HCT116 (cell line): ENCODE data around the gene PLD3. TPM values are rescaled to one million over a fixed set of nuclear protein-coding genes. Genes with fewer than 3 reads are reported as not detected.

Experiments
- ATAC-seq: fragments of 200-7000 bp; cut with Tn5 transposase; 2 replicates; pipeline ENCODE4 v1.9.1; 2020; ENCODE audit warnings: mild to moderate bottlenecking, moderate library complexity
- BruUV-seq: library from RNA; stranded (reverse); fragments of 400-500 nt; replicated peaks from 2 replicates; lab custom pipeline; 2021; lab: Mats Ljungman, UMichigan
- CTCF ChIA-PET: fragments of 300-600 bp; sonication (Branson Sonifier 250); formaldehyde crosslinking; loops from one replicate; lab custom pipeline; 2021; ENCODE audit warnings: antibody characterized with exemption; lab: Charles Lee
- POLR2A ChIA-PET: fragments of 300-600, 350-600 bp; sonication (Branson Sonifier 250); formaldehyde crosslinking; loops from one replicate; lab custom pipeline; 2021; ENCODE audit warnings: antibody characterized with exemption; lab: Charles Lee
- RAD21 ChIA-PET, 2 experiments: fragments of 300-600 bp; sonication (Branson Sonifier 250); formaldehyde crosslinking; loops; one replicate each; lab custom pipeline; 2023; ENCODE audit warnings: low total read pairs in 2 of 2; ENCODE audit not compliant: uncharacterized antibody in 2 of 2, unreplicated experiment in 2 of 2, low non-redundant PET in 1 of 2; lab: Charles Lee
- DNase-seq: peaks from one replicate; pipeline ENCODE4 v3.0.0-alpha.2; 2010; ENCODE audit warnings: low read depth, low spot score
- H2AFZ ChIP-seq: fragments of 200-600 bp; shearing (Covaris generic), sonication (generic); 2 replicates; pipeline ENCODE4 v1.6.1; 2017; ENCODE audit warnings: low read depth, mixed run types, mixed read lengths, antibody characterized with exemption, low read length; ENCODE audit not compliant: poor library complexity, severe bottlenecking
- H3K27ac ChIP-seq: 2 replicates; pipeline ENCODE4 v1.5.1; 2012; ENCODE audit warnings: low read depth, low read length
- H3K27me3 ChIP-seq: fragments of 200-600 bp; sonication (generic); 2 replicates; pipeline ENCODE4 v1.6.1; 2016; ENCODE audit warnings: mixed run types, low read length, mixed read lengths; ENCODE audit not compliant: insufficient read depth
- H3K36me3 ChIP-seq, 2 experiments: fragments of 200-500 bp in 1 of 2; fragments of 200-600 bp in 1 of 2; sonication (Bioruptor generic) in 1 of 2; sonication (generic) in 1 of 2; 2 replicates each; pipeline versions ENCODE4 v1.5.1 to v1.6.1; 2014 to 2016; ENCODE audit warnings: low read length in 2 of 2, inconsistent platforms in 1 of 2, mixed read lengths in 1 of 2, mixed run types in 1 of 2; ENCODE audit not compliant: insufficient read depth in 2 of 2, control insufficient read depth in 1 of 2
- H3K4me1 ChIP-seq, 2 experiments: fragments of 200-600 bp in 1 of 2; sonication (generic) in 1 of 2; 2 replicates each; pipeline versions ENCODE4 v1.5.1 to v1.6.1; 2012 to 2017; ENCODE audit warnings: low read length in 2 of 2, inconsistent platforms in 1 of 2, mild to moderate bottlenecking in 1 of 2, mixed read lengths in 1 of 2, mixed run types in 1 of 2, moderate library complexity in 1 of 2; ENCODE audit not compliant: insufficient read depth in 2 of 2, control insufficient read depth in 1 of 2
- H3K4me2 ChIP-seq: fragments of 200-600 bp; sonication (generic); 2 replicates; pipeline ENCODE4 v1.6.1; 2017; ENCODE audit warnings: mixed run types, low read length, mixed read lengths
- H3K4me3 ChIP-seq, 2 experiments: fragments of 200-600 bp in 1 of 2; sonication (generic) in 1 of 2; replicated peaks in 1 of 2; 2 replicates each; pipeline ENCODE4 v1.5.1; 2011 to 2016; ENCODE audit warnings: low read length in 2 of 2, control low read depth in 1 of 2, low read depth in 1 of 2, mild to moderate bottlenecking in 1 of 2, mixed read lengths in 1 of 2, mixed run types in 1 of 2
- H3K79me2 ChIP-seq: fragments of 200-600 bp; sonication (generic); 2 replicates; pipeline ENCODE4 v1.6.1; 2017; ENCODE audit warnings: mild to moderate bottlenecking, mixed run types, low read length, moderate library complexity, mixed read lengths; ENCODE audit not compliant: insufficient read depth
- H3K9ac ChIP-seq: fragments of 200-600 bp; sonication (generic); 2 replicates; pipeline ENCODE4 v1.6.1; 2016; ENCODE audit warnings: low read length, mixed read lengths
- H3K9me2 ChIP-seq: fragments of 200-600 bp; sonication (generic), shearing (Covaris generic); 2 replicates; pipeline ENCODE4 v1.6.1; 2017; ENCODE audit warnings: mixed run types, mild to moderate bottlenecking, moderate library complexity; ENCODE audit not compliant: insufficient read depth
- H3K9me3 ChIP-seq, 2 experiments: fragments of 200-500 bp in 1 of 2; fragments of 200-600 bp in 1 of 2; sonication (Bioruptor generic) in 1 of 2; sonication (generic) in 1 of 2; 2 replicates each; pipeline ENCODE4 v1.6.1; 2014 to 2017; ENCODE audit warnings: low read length in 2 of 2, mixed read lengths in 2 of 2, inconsistent platforms in 1 of 2, low read depth in 1 of 2, mild to moderate bottlenecking in 1 of 2, mixed run types in 1 of 2, moderate library complexity in 1 of 2; ENCODE audit not compliant: control insufficient read depth in 1 of 2, insufficient read depth in 1 of 2
- H4K20me1 ChIP-seq: fragments of 200-600 bp; sonication (generic), shearing (Covaris generic); 2 replicates; pipeline ENCODE4 v1.6.1; 2017; ENCODE audit warnings: mixed run types, mild to moderate bottlenecking, moderate library complexity; ENCODE audit not compliant: insufficient read depth
- ATF3 ChIP-seq: IDR thresholded peaks from 2 replicates; pipeline ENCODE4 v1.6.1; 2012
- CBX3 ChIP-seq: IDR thresholded peaks from 2 replicates; pipeline ENCODE4 v1.6.1; 2012; ENCODE audit warnings: low read depth
- CTCF ChIP-seq, 3 experiments: fragments of 200-600 bp in 1 of 3; sonication (generic) in 1 of 3; IDR thresholded peaks in 2 of 3; conservative IDR thresholded peaks in 1 of 3; 2 replicates each; pipeline ENCODE4 v1.5.1; 2012 to 2017; ENCODE audit warnings: low read depth in 2 of 3, low read length in 2 of 3, antibody characterized with exemption in 1 of 3, borderline replicate concordance in 1 of 3, control low read depth in 1 of 3, mild to moderate bottlenecking in 1 of 3, mixed read lengths in 1 of 3, mixed run types in 1 of 3, moderate library complexity in 1 of 3; ENCODE audit not compliant: insufficient read depth in 1 of 3
- EZH2 ChIP-seq: fragments of 200-600 bp; sonication (generic); IDR thresholded peaks from 2 replicates; pipeline ENCODE4 v1.6.1; 2017; ENCODE audit warnings: antibody characterized with exemption, mixed run types
- FOSL1 ChIP-seq: IDR thresholded peaks from 2 replicates; pipeline ENCODE4 v1.6.1; 2012; ENCODE audit warnings: low read depth
- MAX ChIP-seq: IDR thresholded peaks from 2 replicates; pipeline ENCODE4 v1.6.1; 2012
- POLR2AphosphoS5 ChIP-seq: IDR thresholded peaks from 2 replicates; pipeline ENCODE4 v1.6.1; 2011; ENCODE audit warnings: mild to moderate bottlenecking, low read depth, low read length, moderate library complexity
- REST ChIP-seq: IDR thresholded peaks from 2 replicates; pipeline ENCODE4 v1.6.1; 2012; ENCODE audit warnings: low read depth
- SP1 ChIP-seq: IDR thresholded peaks from 2 replicates; pipeline ENCODE4 v1.6.1; 2012; ENCODE audit warnings: low read depth
- TCF7L2 ChIP-seq: IDR thresholded peaks from 2 replicates; pipeline ENCODE4 v1.7.0; 2011; ENCODE audit warnings: borderline replicate concordance, inconsistent platforms; ENCODE audit not compliant: insufficient read depth, insufficient read length; ENCODE audit errors: extremely low read depth
- YY1 ChIP-seq: IDR thresholded peaks from 2 replicates; pipeline ENCODE4 v1.6.1; 2011; ENCODE audit warnings: low read length, low read depth, moderate library complexity, mild to moderate bottlenecking; ENCODE audit not compliant: insufficient replicate concordance; ENCODE audit errors: extremely low read depth
- ZNF274 ChIP-seq: fragments of 200-500 bp; sonication (Bioruptor generic); IDR thresholded peaks from 2 replicates; pipeline ENCODE4 v1.6.1; 2014; ENCODE audit warnings: mild to moderate bottlenecking, low read depth, low read length, inconsistent platforms
- intact Hi-C: fragments of 100-400 bp; cut with micrococcal nuclease; formaldehyde crosslinking; loops from 2 replicates; pipeline ENCODE4 v1.10.0; 2022
- total RNA-seq: library from RNA; stranded (reverse); gene quantifications from one replicate; pipeline ENCODE4 v1.2.1, GENCODE V29; 2021; ENCODE audit not compliant: unreplicated experiment

The PLD3 gene
- total RNA-seq, 1 experiment from 2014 or later = 123 TPM

GRCh38 chr19:40410030-40410389 lies 61.5 kb downstream of the PLD3 start (continued):
- no peak for TF ChIP-seq CBX3
- no peak for TF ChIP-seq ZNF274
- no peak for TF ChIP-seq POLR2AphosphoS5
- no peak for TF ChIP-seq CTCF (IDR thresholded peaks at IDR 0.05 in 2 of 3, conservative IDR thresholded peaks at IDR 0.05 in 1 of 3; ENCODE audit: borderline replicate concordance in 1 of 3, insufficient read depth in 1 of 3, low read depth in 2 of 3, low read length in 2 of 3)
- TF ChIP-seq YY1 = no peak
- TF ChIP-seq TCF7L2 = no peak
- TF ChIP-seq FOSL1 = no peak
- TF ChIP-seq ATF3 = no peak
- no peak for TF ChIP-seq EZH2

- H3K4me1 ChIP-seq = peaks cover 26 to 54% of the 10 kb centered on the region in 2 experiments
- H2AFZ ChIP-seq = peak overlapping the region; percentile 95
- H3K4me3 ChIP-seq = peak overlapping the region; percentile 9 to 45; a peak in 2 of 4 replicates
- ChIA-PET POLR2A (interaction anchor here (4.8 kb wide), 1 partner anchor 9 kb away, joined by 14 read pairs; no protein-coding TSS in a partner anchor), RAD21 (interaction anchor here in 1 of 2 experiments (1.1 kb wide), 1 partner anchor 9 kb away, joined by 3 read pairs; no protein-coding TSS in a partner anchor), CTCF (interaction anchor here (0.8 to 1.2 kb wide), 2 partner anchors 15 to 54 kb away, joined by 3 read pairs; partner anchors contain the start of genes BLVRB and SERTAD1)
- peak overlapping the region; percentile 43; the same call in 1 of the 2 replicates for H3K27ac ChIP-seq
- no peaks in the 10 kb centered on the region for H3K36me3 ChIP-seq
- no peaks in the 10 kb centered on the region for H3K9me2 ChIP-seq
- TF ChIP-seq MAX (peak; percentile 27; the same call in 1 of the 2 replicates), REST (no peak), POLR2AphosphoS5 (peak; percentile 46; the same call in 1 of the 2 replicates), SP1 (peak; percentile 60)
- H3K27me3 ChIP-seq = no peaks in the 10 kb centered on the region
- no peak for DNase-seq
- no peaks in the 10 kb centered on the region for H3K79me2 ChIP-seq
- H4K20me1 ChIP-seq = no peaks in the 10 kb centered on the region
- peak; percentile 70 for ATAC-seq
- H3K9ac ChIP-seq = peak overlapping the region; percentile 62
- intact Hi-C loops = no loop called here
- no TSS peak for BruUV-seq
- H3K9me3 ChIP-seq = no peaks in the 10 kb centered on the region
- H3K4me2 ChIP-seq = peak overlapping the region; percentile 87
These were observed 62.8 kb downstream of the PLD3 start for GRCh38 chr19:40411125-40411842.
